ENCODE results near the gene PRDM5.
"Not testable (repeated sequence)": the region's sequence is repeated elsewhere in the genome, so short reads cannot be mapped to it uniquely, and the experiment has no call there.

Gene PRDM5

GRCh38 chr4:120671538-120671937, 251.0 kb downstream of the PRDM5 start:
- Mint-ChIP-seq H3K4me1 (no peaks in the 10 kb centered on the region), H3K27me3 (no peaks in the 10 kb centered on the region), H3K4me3 (no peak overlapping the region), H3K27ac (no peak overlapping the region), H3K9me3 (peaks cover 17 to 48% of the 10 kb centered on the region in 2 donors)
- DNase-seq, result no peak
- ATAC-seq, result no peak

GRCh38 chr4:120667102-120667501, 255.4 kb downstream of the PRDM5 start:
- Mint-ChIP-seq H3K9me3 (peaks cover 3 to 12% of the 10 kb centered on the region in 2 donors), H3K4me1 (no peaks in the 10 kb centered on the region), H3K27me3 (no peaks in the 10 kb centered on the region), H3K27ac (no peak overlapping the region), H3K4me3 (no peak overlapping the region)
- ATAC-seq, result no peak
- DNase-seq, result no peak

GRCh38 chr4:120664851-120665250, 257.7 kb downstream of the PRDM5 start:
- DNase-seq, result no peak
- H3K4me1 Mint-ChIP-seq, result no peaks in the 10 kb centered on the region
- H3K4me3 Mint-ChIP-seq, result no peak overlapping the region
- ATAC-seq, result no peak
- H3K27me3 Mint-ChIP-seq, result peaks cover 1% of the 10 kb centered on the region
- no peak overlapping the region for H3K27ac Mint-ChIP-seq
- H3K9me3 Mint-ChIP-seq, result peaks cover 0 to 2% of the 10 kb centered on the region in 2 donors

GRCh38 chr4:120659616-120660170, 262.8 kb downstream of the PRDM5 start:
- Mint-ChIP-seq H3K4me3 (no peak overlapping the region), H3K9me3 (peaks cover 0 to 5% of the 10 kb centered on the region in 2 donors), H3K27me3 (peaks cover 13% of the 10 kb centered on the region), H3K4me1 (peaks cover 6% of the 10 kb centered on the region), H3K27ac (no peak overlapping the region)
- DNase-seq, result no peak
- ATAC-seq, result no peak

GRCh38 chr4:120658772-120659171, 263.8 kb downstream of the PRDM5 start:
- H3K4me3 Mint-ChIP-seq, result no peak overlapping the region
- ATAC-seq (peak; percentile 37), DNase-seq (no peak)

GRCh38 chr4:120653804-120654573, 268.5 kb downstream of the PRDM5 start:
- Mint-ChIP-seq H3K27me3 (peaks cover 13% of the 10 kb centered on the region), H3K4me3 (no peak overlapping the region)
- ATAC-seq, result no peak

More at GRCh38 chr4:120658772-120659171, 263.8 kb downstream of the PRDM5 start:
- H3K27ac Mint-ChIP-seq, result no peak overlapping the region
- peaks cover 0 to 5% of the 10 kb centered on the region in 2 donors for H3K9me3 Mint-ChIP-seq
- H3K27me3 Mint-ChIP-seq, result peaks cover 13% of the 10 kb centered on the region
- peaks cover 6% of the 10 kb centered on the region for H3K4me1 Mint-ChIP-seq

GRCh38 chr4:120648336-120648735, 274.2 kb downstream of the PRDM5 start:
- H3K4me3 Mint-ChIP-seq, H3K27ac Mint-ChIP-seq, H3K4me1 Mint-ChIP-seq, H3K9me3 Mint-ChIP-seq, DNase-seq, ATAC-seq: not testable (repeated sequence)
- peaks cover 10% of the 10 kb centered on the region for H3K27me3 Mint-ChIP-seq

More at GRCh38 chr4:120653804-120654573, 268.5 kb downstream of the PRDM5 start:
- Mint-ChIP-seq H3K27ac (no peak overlapping the region), H3K9me3 (no peaks in the 10 kb centered on the region), H3K4me1 (peaks cover 5% of the 10 kb centered on the region)
- no peak for DNase-seq
